Ovary (tissue), 9 donors: ENCODE measurements around the gene ABCG2. TPM values are rescaled to one million over a fixed set of nuclear protein-coding genes. Genes with fewer than 3 reads are reported as not detected.

ENCODE experiments used
- DNase-seq, 5 donors: peaks; one replicate each; pipeline ENCODE4 v3.0.0-alpha.2; 2019 to 2020
- H3K27ac ChIP-seq, 2 donors: fragments of 200-600 bp; one replicate each; pipeline versions ENCODE4 v1.5.1 to v1.8.0; 2019 to 2022
- H3K27me3 ChIP-seq: fragments of 200-600 bp; one replicate; pipeline ENCODE4 v1.8.0; 2022
- H3K36me3 ChIP-seq: fragments of 200-600 bp; sonication (generic); one replicate; pipeline ENCODE4 v1.5.1; 2019
- H3K4me1 ChIP-seq: one replicate; pipeline ENCODE4 v1.8.1; 2013; ENCODE audit warnings: mild to moderate bottlenecking, moderate library complexity; ENCODE audit not compliant: insufficient read depth
- H3K4me3 ChIP-seq: fragments of 200-600 bp; sonication (generic); one replicate; pipeline ENCODE4 v1.5.1; 2017
- H3K9me3 ChIP-seq, 2 donors: fragments of 200-600 bp in 1 of 2; sonication (generic) in 1 of 2; one replicate each; pipeline versions ENCODE4 v1.5.1 to v1.8.1; 2013 to 2019; ENCODE audit warnings: mild to moderate bottlenecking in 1 of 2, moderate library complexity in 1 of 2
- CTCF ChIP-seq, 3 donors: fragments of 450-650 bp in 2 of 3; fragments of 200-600 bp in 1 of 3; IDR thresholded peaks; one replicate each; pipeline versions ENCODE4 v1.5.1 to v1.8.0; 2016 to 2022; ENCODE audit warnings: antibody characterized with exemption in 3 of 3, mild to moderate bottlenecking in 1 of 3
- EP300 ChIP-seq: sonication (generic); formaldehyde crosslinking; IDR thresholded peaks from one replicate; pipeline ENCODE4 v1.6.1; 2017; ENCODE audit warnings: antibody characterized with exemption
- POLR2A ChIP-seq: fragments of 450-650 bp; IDR thresholded peaks from one replicate; pipeline ENCODE4 v1.6.1; 2017; ENCODE audit warnings: antibody characterized with exemption, mild to moderate bottlenecking, moderate library complexity
- WGBS, 3 donors: extraction: QIAGEN DNeasy Blood & Tissue Kit in 1 of 3; methylation state at CpG; one replicate each; pipeline versions ENCODE4 v1.1.5 to v1.1.7; 2013 to 2017; 5-methylcytosine and 5-hydroxymethylcytosine counted together
- intact Hi-C, 4 donors: fragments of 100-400 bp; cut with DNase I; formaldehyde crosslinking; loops; one replicate each; pipeline versions ENCODE4 v1.11.0 to v1.15.1; 2022 to 2023
- polyA plus RNA-seq, 2 donors: library from polyadenylated mRNA; stranded (reverse); fragments of 200-250 nt in 1 of 2; fragments of 350-450 nt in 1 of 2; fragmentation: Illumina TruSeq in 1 of 2; extraction: RNeasy Lipid Tissue Mini Kit (QIAGEN cat#74804) in 1 of 2; gene quantifications; one replicate each; pipeline ENCODE4 v1.2.3, GENCODE V29; 2013 to 2014
- total RNA-seq, 7 donors: library from RNA; depleted of rRNA in 2 of 7; stranded (reverse); fragments of >200 nt in 2 of 7; fragmentation: NEBNext Ultra II Directional in 3 of 7; extraction: Animal tissue kit (Norgen Biotek cat#: 25700) in 3 of 7; gene quantifications; one replicate each; pipeline versions ENCODE4 v1.1.0 to v1.2.4, GENCODE V29; 2016 to 2023
- donor health status: DM: no; HTN: no; CAD: no; lungs with moderate emphysema.
- donor health status: DM: no; HTN: no; CAD: no.
- donor health status: Bipolar disorder and iron deficiency.
- donor health status: DM: yes; HTN: yes; CAD: no.
- donor health status: DM: no; HTN: no; CAD: no.
- donor health status: DM: yes; HTN: yes; CAD: no.

ABCG2 gene
- total and polyA plus RNA-seq, 9 donors: 4.4 to 20.1 (median 6.7) TPM

DNA sequence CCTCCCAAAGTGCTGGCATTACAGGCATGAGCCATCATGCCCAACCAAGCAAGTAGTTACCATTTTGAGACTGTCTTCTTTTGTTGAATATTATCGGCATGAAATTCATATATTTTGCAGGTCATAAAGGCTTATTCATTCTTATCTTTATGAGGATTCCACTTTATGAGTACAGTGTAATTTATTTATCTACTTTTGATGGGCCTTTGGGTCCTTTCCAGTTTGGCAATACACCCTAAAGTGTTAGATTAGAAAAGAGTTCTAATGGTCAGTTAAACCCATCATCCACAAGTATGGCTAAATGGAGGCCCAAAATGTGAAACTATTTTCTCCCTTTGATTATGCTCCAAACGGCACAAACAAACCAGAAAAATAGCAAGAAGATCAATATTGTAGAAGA lies 10.9 kb upstream of the ABCG2 start:
- intact Hi-C loops: no loop called here
- TF ChIP-seq POLR2A: no peak
- TF ChIP-seq CTCF (IDR thresholded peaks at IDR 0.05): no peak
- no peak for TF ChIP-seq EP300
- WGBS, 3 donors: 70 to 87% (median 80%) methylated on average over 2 of the region's 2 CpGs

DNA sequence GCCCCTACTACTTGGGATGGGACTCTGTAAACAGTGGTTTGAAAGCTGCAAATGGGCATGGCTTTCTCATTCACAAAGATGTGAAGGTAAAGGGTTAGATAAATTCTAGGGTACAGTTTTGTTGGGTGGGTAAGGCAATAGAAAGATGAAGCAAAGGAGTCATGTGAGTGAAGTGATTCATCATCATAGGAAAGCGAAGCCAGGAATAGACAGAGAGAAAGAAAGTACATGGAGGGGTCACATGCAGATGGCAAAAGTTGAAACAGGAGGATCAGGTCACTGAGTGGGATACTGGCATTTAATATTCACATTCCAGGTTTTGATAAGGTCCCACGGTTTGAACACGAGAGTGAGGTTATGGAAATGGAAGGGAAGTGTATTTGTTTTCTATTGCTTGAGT lies 8.2 kb upstream of the ABCG2 start:
- Histone ChIP-seq H3K36me3 (no peaks in the 10 kb centered on the region), H3K4me1 (no peaks in the 10 kb centered on the region), H3K9me3 (no peaks in the 10 kb centered on the region), H3K27ac (no peak overlapping the region), H3K27me3 (no peaks in the 10 kb centered on the region), H3K4me3 (no peak overlapping the region)
- no peak for DNase-seq
- WGBS, 3 donors: 70 to 83% (median 81%) methylated on average over 3 of the region's 3 CpGs
- TF ChIP-seq POLR2A (no peak), CTCF (IDR thresholded peaks at IDR 0.05) (no peak)
- intact Hi-C loops: no loop called here

More for the DNA sequence above, 10.9 kb upstream of the ABCG2 start:
- DNase-seq: no peak
- H3K36me3 ChIP-seq: no peaks in the 10 kb centered on the region
- no peak overlapping the region for H3K4me3 ChIP-seq
- no peak overlapping the region for H3K27ac ChIP-seq
- no peaks in the 10 kb centered on the region for H3K4me1 ChIP-seq
- H3K27me3 ChIP-seq: no peaks in the 10 kb centered on the region
- no peaks in the 10 kb centered on the region for H3K9me3 ChIP-seq

GRCh38 chr4:88163336-88163735 lies 4.9 kb upstream of the ABCG2 start:
- intact Hi-C loops: no loop called here
- Histone ChIP-seq H3K4me1 (peaks cover 1% of the 10 kb centered on the region), H3K27ac (no peak overlapping the region), H3K4me3 (no peak overlapping the region), H3K9me3 (no peaks in the 10 kb centered on the region), H3K27me3 (no peaks in the 10 kb centered on the region), H3K36me3 (no peaks in the 10 kb centered on the region)
- 89 to 90% (median 90%) methylated on average over 6 of the region's 6 CpGs for whole genome bisulfite sequencing, 3 donors
- DNase-seq: no peak
- TF ChIP-seq EP300: no peak
- no peak for TF ChIP-seq POLR2A
- no peak for TF ChIP-seq CTCF (IDR thresholded peaks at IDR 0.05)

- H3K27me3 ChIP-seq: no peaks in the 10 kb centered on the region
- no peak for DNase-seq
- H3K4me1 ChIP-seq: peaks cover 1% of the 10 kb centered on the region
- no peak for TF ChIP-seq CTCF (IDR thresholded peaks at IDR 0.05)
- TF ChIP-seq EP300: no peak
- TF ChIP-seq POLR2A: no peak
- no peak overlapping the region for H3K27ac ChIP-seq
- no peak overlapping the region for H3K4me3 ChIP-seq
- intact Hi-C loops: no loop called here
- H3K36me3 ChIP-seq: no peaks in the 10 kb centered on the region
- H3K9me3 ChIP-seq: no peaks in the 10 kb centered on the region
Measured at GRCh38 chr4:88162626-88163025, 4.2 kb upstream of the ABCG2 start.
